NCI-H774 (cell line): ENCODE data around the gene CAPZA2.
A peak's percentile ranks its signal among the peaks of the same experiment; 100 is the strongest.
"Not testable (repeated sequence)": the region's sequence is repeated elsewhere in the genome, so short reads cannot be mapped to it uniquely, and the experiment has no call there.

Experiments used
- DNase-seq: peaks from one replicate; lab custom pipeline; 2025; lab: John Stamatoyannopoulos, UW

Gene CAPZA2

GRCh38 chr7:116920359-116920758 lies 58.0 kb downstream of the CAPZA2 start:
- DNase-seq, result no peak

DNA sequence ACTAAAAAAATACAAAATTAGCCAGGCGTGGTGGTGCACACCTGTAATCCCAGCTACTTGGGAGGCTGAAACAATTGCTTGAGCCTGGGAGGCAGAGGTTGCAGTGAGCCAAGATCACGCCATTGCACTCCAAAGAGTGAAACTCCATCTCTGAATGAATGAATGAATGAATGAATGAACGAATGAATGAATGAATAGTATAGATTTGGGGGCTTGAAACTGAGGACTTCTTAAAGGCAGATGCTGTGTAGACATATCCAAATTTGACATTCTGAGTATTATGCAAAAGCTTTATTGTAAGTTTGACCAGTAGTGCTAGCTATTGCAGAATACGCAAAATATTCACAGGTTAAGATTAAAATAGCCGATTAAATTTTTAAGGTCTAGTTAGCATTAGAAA lies 60.2 kb downstream of the CAPZA2 start:
- DNase-seq, result no peak

- no peak for DNase-seq
Measured at GRCh38 chr7:116924741-116925140, 62.4 kb downstream of the CAPZA2 start.

DNA sequence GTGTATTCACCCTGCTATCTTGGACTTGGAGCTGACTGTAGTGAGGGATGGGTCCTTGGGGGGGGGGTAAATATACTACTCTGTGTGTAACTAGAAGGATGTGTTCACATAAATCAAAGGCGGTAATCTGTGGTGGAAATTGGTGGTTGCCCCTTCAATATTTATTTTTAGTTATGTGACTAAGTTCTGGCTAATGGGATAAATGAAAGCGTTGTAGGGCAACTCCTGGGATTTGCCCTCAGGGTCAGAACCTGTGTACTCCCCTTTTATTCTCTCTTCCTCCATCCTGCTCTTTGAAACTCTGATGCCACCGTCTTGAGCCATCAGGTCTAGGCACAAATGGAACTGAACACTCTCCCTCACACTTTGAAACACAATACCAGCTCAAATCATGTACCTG lies 66.6 kb downstream of the CAPZA2 start:
- DNase-seq, result no peak

DNA sequence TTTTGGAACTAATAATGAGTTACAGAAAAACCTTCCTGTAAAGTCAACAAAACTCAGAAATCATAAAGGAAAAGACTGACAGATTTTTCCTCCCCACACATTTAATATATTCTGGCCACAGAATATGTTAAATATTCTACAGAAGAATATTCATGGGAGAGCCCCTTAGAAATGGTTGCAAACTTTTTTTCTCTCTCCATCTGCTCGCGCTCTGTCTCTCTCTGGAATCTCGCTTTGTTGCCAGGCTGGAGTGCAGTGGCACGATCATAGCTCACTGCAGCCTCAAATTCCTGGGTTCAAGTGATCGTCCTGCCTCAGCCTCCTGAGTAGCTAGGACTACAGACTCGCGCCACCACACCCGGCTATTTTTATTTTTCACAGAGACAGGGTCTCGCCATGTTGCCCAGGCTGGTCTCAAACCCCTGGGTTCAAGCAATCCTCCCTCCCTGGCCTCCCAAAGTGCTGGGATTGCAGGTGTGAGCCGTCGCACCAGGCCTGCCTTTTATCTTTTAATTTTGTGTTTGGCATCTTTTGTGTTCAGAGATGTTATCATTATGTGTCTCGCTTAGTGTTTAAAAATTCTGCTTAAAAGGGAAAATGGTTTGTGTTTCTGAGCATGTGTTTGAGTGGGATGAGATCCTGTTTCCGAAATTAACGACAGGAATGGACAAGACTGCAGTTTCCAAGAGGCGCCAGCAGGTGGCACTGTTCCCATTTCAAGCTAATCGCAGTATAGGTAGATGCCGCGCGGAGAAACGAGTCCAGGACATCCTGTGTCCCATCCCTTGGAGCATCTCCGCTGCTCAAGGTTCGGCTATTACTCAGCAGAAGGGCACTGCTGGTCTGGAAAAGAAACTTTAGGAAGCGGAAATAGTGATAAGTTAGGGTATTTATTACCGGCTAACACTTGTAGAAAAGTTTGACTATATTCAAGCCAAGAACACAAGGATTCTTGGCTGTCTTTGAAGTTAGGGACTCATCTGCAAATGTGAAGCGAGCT lies 67.8 kb downstream of the CAPZA2 start:
- peak; percentile 44 for DNase-seq

DNA sequence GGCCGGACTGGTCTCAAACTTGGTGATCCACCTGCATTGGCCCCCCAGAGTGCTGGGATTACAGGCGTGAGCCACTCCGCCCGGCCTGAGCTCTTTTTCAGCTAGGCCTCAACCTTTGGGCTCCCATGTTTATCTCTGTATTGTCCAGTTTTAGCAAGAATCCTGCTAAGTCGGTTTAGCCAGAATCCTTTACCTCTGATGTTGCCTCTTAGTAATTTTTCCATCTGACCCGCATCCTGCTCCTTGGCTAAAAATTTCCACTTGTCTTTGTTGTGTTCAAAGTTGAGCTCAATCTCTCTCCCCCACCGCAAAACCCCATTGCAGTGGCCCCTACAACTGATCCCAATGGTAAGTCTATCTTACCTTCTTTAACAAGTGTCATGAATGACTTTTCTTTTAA lies 70.2 kb downstream of the CAPZA2 start:
- no peak for DNase-seq

- DNase-seq, result no peak
Measured at GRCh38 chr7:116933465-116933864, 71.1 kb downstream of the CAPZA2 start.

GRCh38 chr7:116934580-116934979 lies 72.2 kb downstream of the CAPZA2 start:
- DNase-seq, result no peak

DNA sequence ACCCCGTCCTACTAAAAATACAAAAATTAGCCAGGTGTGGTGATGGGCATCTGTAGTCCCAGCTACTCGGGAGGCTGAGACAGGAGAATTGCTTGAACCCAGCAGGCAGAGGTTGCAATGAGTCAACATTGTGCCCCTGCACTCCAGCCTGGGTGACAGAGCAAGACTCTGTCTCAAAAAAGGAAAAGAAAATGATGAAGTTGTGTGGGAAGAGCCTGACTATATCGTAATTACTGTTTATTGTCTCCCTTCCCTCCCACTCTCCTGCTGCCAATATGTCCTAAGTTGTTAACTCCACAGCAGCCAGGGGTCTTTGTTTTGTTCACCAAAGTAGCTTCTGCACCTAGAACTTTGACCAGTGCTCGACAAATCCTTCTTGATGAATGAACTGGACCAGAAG lies 74.5 kb downstream of the CAPZA2 start:
- DNase-seq, result not testable (repeated sequence)

DNA sequence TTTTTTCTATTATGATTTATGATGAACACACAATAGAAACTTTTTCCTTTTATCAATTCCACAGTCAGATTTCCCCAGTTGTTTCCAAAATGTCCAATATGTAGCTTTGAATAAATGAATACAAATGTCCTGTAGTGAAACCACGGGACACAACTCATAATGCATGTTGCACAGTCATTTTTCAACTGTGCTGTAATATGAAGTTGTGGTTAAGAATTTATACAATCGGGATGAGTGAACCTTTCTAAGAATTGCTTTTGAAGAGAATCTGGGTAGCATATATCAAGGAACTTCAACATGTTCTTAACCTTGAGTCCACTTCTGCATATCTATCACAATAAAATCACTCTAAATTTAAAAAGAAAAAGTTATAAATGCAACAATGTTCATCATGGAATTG lies 76.3 kb downstream of the CAPZA2 start:
- no peak for DNase-seq

DNA sequence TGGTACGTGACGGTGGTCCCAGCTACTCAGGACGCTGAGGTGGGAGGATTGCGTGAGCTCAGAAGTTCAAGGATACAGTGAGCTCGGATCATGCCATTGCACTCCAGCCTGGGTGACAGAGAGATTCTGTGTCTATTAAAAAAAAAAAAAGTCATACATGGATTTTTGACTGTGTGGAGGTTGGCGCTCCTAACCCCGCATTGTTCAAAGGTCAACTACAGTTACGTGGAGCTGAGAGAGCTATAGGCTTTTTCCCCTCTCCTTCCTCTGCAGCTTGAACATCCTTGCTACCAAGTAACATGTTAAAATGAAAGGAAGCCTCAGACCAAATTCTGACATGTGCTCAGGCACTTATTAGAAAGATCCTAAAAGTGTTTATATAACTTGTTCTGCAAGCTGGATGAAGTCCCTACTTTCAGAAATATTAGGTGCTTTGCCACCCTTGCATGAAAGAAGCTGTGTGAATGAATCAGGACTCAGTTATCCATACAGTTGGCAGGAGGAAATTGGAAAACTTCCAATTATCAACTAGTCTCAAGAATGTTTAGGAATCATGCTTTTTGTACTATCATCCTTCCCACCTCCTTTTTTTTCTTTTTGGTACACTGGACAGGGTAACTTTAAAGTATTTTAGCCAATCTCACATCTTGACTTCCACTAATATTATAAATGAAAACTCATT lies 78.4 kb downstream of the CAPZA2 start:
- DNase-seq, result no peak

GRCh38 chr7:116942504-116942903 lies 80.1 kb downstream of the CAPZA2 start:
- no peak for DNase-seq

DNA sequence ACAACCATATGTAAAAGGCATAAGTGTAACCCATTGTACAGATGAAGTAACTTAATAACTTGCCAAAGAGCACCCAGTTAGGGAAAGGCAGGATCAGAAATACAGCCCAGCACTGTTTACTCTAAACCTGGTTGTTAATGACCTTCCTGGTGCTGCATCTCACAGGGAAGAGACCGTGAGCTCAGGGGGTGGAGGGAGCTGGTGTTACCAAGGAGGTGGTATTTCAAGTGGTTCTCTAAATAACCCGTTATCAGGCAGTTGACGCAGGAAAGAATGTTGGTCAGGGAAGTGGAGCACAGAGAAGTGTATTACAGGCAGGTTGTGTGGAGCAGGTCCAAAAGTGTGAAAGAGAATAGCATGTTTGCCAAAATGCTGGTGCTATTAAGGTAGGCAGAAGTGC lies 86.5 kb downstream of the CAPZA2 start:
- DNase-seq, result no peak

DNA sequence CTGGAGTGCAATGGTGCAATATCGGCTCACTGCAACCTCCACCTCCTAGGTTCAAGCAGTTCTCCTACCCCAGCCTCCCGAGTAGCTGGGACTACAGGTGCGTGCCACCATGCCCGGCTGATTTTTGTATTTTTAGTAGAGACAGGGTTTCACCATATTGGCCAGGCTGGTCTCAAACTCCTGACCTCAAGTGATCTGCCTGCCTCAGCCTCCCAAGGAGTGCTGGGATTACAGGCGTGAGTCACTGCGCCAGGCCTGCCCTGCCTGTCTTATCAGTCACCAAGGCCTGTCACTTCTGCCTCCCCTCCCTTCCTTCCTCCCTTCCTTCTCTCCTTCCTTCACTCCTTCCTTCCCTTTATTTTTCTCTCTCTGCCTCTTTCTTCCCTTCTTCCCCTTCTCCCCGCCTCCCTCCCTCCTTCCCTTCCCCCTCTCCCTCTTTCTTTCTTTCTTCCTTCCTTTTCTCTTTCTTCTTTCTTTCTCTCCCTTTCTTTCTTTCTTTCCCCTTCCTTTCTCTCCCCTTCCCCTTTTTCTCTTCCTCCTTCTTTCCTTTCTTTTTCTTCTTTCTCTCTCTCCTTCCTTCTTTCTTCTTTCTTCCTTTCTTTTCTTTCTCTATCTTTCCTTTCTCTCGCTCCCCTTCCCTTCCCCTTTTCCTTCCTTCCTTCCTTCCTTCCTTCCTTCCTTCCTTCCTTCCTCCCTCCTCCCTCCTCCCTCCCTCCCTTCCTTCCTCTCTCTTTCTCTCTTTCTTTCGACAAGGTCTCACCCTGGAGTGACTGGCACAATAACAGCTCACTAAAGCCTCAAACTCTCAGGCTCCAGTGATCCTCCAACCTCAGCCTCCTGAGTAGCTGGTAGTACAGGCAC lies 87.8 kb downstream of the CAPZA2 start:
- DNase-seq, result no peak

GRCh38 chr7:116950889-116951351 lies 88.5 kb downstream of the CAPZA2 start:
- DNase-seq, result no peak

GRCh38 chr7:116951366-116952292 lies 89.2 kb downstream of the CAPZA2 start:
- no peak for DNase-seq

- peak; percentile 49 for DNase-seq
Measured at GRCh38 chr7:116952635-116953371, 90.4 kb downstream of the CAPZA2 start.

GRCh38 chr7:116953372-116953905 lies 91.1 kb downstream of the CAPZA2 start, which contains the start of gene ST7:
ST7 (plus strand) TSS chr7:116953501; CDS start chr7:116953541, 40 bp downstream.
- peak; percentile 52 for DNase-seq

DNA sequence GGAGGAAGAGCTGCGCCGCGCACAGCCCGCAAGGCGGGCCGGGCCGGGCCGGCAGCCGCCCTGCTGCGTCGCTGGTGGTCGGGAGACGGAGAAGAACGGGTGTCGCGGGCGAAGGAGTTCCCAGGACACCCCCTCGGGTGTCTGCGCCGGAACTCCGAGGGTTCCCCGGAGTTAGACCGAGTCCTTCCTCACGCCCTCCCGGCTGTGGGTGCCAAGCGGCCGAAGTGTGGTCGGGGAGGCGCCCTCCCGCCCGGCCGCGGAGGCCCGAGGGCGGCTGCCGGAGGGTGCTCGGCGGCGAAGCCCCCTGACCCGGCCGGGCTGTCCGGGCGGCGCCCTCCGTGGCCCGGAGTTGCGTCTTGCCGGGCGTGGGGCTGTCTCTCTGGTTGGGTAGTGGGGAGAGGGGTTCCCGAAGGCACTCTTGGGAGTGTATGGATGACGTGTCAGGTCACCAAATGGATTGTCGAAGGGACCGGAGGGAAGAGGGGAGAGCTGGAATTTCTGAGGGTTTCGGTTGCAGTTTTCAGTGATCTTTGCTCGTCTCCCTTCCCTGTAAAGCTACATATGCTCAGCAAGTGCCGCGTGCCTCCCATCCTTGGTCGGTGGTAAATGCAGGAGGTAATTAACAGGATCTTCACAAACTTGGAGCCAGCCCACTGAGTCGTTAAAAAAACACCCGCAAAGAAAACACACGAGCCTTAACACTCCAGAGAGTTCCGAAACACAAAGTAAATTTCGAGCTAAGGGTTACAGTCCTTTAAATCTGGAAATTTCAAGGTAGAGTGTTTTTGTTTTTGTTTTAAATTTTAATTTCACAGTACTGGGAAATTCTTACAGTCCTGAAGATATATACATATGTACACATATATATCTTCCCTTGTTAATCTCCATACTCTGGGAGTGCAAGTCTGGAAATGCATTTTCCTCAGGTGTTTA lies 91.8 kb downstream of the CAPZA2 start:
- DNase-seq, result no peak
